HG03571 (cell line): ENCODE data around the gene STK38L.
"Not testable (repeated sequence)": the region's sequence is repeated elsewhere in the genome, so short reads cannot be mapped to it uniquely, and the experiment has no call there.

Source experiments
- ATAC-seq: cut with Tn5 transposase; IDR thresholded peaks from one replicate; pipeline ENCODE4 v1.9.1; 2021; ENCODE audit not compliant: unreplicated experiment

STK38L gene

DNA sequence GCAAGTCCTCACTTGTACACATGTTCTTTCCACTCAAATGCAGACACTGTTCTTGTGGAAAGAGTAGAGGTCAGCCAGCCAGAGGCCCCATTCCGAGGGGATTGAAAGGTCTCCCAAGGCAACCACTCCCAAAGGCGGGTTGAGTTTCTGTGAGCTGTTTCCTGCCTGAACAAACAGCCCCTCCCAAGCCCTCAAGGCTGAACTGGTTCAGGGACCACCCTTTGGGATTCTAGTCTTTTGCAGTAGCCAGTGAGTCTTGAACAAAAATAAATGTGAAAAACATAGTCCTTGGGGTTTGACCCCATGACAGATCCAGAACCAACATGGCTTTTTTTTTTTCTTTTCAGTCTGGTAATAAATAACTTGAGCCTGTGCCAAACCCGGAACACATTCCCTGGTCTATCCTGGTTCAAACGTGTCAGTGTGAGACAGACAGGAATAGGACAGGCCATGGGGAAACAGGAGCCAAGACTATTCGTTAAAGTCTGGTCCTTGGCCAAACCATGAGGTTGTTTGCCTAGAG lies 17.6 kb upstream of the STK38L start:
- no peak for ATAC-seq

DNA sequence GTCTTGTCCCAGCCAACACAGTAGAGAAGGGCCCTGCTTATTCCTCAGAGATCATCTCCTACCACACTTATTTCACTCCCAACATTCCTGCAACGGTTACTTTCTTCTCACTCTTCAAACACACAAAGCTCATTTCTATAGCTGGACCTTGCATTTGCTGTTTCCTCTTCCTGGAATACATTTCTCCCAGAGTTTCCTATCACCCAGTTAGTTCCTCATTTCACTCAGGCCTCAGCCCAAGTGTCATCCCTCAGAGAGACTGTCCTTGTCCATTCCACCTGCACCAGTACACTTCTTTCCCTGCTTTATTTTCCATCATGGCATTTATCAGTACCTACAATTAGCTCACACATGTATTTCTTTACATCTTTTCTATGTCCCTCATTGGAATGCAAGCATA lies 14.7 kb upstream of the STK38L start:
- ATAC-seq, result no peak

DNA sequence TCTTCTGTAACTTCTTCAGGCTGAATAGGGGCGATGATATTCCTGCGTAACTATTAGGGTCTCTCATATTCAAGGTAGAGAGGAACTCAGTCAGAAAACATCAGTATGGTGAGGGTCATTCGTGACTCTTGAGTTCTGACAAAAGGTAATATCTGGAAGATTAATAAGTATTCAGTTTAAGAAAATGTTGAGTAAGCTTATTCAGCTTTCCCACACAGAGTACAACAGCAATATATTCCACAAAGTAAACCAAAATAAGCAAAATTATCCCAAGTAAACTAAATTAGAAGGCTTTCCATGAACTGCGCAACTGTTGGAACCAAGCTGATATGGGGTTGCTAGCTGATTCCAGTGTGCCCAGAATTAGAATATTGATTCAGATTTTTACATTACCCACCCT lies 12.7 kb upstream of the STK38L start:
- ATAC-seq, result not testable (repeated sequence)

DNA sequence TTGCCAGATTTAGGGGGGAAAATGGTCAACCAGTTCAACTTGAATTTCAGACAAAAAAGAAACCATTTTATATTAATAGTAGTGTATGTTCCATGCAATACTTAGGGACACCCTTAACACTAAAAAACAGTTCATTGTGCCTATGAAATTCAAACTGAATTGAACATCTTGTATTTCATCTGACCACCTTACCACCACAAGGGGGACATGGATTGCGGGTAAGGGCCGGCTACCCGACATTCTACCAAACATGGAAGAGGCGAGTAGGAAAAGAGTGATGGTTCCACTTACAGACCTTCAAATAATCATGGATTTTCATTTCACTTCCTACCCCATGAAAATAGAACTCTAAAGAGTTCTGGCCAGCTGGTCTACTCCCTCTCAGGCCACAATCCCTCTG lies 10.3 kb upstream of the STK38L start:
- ATAC-seq, result no peak

DNA sequence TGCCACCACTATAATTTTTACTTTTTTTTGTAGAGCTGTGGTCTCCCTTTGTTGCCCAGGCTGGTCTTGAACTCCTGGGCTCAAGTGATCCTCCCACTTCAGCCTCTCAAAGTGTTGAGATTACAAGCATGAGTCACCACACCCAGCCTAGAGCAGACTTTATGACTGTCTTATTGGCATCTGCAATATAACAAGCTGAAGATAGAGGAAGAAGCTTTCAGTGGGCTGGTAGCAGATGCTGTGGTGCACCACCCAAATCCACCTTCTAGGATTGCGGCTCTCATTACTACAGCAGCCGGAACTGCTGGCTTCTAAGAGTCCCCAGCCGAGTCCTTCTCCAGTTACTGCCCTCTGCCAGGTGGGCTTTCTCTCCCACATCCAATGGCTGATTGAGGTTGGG lies 7.6 kb upstream of the STK38L start:
- no peak for ATAC-seq

DNA sequence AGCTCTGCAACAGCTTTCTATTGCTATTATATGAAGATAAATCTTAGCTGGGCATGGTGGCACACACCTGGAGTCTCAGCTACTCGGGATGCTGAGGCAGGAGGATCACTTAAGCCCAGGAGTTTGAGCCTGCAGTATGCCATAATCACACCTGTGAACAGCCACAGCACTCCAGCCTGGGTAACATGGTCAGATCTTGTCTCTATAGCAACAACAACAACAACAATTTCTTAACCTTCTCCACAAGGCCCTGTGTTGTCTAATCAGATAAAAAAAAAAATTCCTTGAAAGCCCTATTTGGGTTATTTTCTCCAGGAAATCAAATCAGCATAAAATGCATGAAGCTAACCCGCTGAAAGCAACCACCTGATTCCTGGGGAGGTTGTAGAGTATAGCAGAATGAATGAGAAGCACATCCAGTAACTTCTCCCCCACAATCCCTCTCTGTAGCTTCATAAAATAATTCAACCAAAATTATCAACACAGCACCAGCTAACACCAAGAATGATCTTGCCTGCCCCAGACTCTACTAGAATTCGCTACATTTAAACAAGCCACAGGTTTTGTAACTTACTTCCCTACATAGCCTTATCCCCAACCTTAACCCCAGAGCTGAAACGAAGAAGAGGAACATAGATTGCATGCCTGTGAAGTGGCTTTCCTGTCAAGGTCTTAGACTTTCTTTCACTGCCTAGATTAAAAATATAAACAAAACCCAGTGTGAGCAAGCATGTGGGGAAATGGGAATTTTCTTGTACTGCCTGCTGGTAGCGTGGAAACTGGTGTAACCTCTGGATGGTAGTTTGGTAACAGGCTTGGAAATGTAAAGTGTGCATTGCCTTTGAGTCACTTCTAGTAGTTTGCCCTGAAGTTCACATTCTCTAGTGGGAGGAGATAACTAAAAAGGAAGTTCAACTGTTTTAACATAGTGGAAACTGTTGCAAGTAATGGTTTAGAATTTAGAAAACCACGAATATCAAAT lies 6.0 kb upstream of the STK38L start:
- peak; percentile 68 for ATAC-seq

DNA sequence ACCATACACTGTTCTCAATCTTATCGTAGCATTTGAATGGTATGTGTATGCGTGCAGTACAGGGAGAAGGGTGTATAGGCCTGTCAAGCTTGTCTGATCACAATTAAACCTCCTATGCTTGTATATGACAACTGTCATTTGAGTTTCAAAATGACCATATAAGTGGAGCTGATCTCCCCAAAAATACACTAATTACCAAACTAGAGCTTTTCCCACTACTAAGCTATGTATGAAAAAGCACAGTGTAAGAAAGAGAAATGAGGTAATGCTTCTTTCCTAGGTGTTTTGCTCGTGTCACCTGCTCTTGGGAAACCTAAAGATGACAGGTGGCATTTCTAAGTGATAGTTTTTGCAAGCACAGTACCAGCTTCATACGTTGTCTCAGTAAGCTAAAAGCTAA lies 1.1 kb upstream of the STK38L start:
- ATAC-seq, result no peak

DNA sequence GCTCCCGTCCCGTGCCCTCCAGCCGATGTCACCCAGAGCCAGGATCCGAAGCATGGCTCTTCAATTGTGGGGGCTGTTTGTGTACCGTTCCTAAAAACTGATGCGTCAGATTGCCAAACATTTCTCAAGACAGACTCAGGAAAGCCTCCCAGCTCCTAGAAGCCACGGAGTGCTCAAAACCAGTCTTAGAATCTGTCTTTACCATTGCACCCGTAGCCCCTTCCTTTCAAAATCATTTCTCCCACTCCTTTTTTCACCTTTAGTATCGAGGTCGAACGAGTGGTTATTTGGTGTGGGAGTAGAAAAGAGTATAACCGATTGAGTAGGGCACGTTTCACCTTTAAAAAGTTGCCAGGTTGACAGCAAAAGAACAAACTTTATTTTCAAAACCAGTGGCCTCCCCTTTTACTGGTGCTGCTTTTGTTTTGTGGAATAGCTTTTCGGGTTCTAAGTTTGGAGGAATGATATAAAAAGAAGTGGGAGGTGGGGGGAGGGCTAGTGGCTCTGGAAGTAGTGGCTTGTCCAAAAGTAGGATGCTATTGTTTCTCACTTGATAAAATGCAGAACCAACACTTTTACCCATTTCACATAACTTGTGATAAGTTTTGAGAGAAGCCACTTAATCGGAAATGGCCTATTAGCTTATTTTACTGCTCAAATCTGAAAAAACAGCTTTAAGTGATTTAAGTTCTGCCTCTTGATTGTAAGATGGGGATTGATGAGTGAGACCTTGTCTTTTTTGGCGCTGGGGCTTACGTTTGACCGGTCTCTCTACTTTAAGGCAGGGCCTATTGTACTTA lies 803 bp downstream of the STK38L start:
- no peak for ATAC-seq

DNA sequence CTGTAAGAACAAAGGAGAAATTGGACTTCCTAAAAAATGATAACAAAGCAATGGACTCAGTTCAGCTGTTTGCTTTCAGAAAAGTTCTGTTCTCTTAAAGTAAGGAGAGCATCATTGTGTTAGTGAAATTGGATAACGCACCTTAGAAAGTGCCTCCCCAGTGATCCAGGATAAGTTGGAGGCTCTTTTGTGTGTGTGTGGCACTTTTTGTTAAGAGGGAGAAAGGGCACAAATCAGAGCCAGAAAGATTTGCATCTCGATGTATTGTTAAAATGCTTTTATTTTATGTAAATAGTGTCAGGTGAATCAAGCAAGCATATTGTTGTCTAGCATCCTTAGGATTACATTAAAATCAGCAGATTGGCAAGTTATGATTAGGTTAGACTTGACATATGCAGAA lies 2.1 kb downstream of the STK38L start:
- ATAC-seq, result no peak

DNA sequence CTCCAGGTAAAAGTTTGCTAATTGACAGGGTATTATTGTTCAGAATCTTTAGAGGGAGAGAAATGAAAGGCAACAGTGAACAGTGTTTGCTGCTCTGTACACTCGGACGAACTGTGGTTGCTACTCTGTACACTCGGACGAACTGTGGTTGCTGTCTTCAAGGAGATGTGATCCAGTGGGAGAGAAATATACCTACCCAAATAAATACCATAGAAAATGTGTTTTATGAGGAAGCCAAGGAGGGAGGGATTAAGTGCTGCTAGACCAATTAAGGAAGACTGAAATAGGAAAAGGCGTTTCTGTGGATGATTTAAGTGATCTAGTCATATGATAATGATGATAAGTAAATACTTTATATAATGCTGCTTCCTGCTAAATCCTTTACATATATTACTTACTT lies 2.7 kb downstream of the STK38L start:
- ATAC-seq, result no peak

DNA sequence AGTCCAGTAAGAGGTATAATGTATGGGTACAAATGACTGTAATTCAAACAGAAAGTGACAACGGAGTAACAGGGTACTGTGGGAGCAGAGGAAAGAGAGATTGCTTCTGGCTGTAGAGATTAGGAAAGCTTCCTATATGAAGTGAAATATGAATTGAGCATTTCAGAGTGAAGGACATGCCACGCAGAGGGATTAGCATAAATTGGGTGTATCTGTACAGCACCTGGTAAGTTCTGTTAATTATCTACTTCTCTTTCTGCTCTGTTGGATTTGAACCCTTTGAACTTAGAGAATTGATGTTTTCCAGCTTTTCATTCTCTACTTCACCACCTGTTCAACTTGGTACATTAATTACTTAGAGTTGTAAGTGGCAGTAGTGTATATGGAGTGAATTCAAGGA lies 8.8 kb downstream of the STK38L start:
- ATAC-seq, result no peak

DNA sequence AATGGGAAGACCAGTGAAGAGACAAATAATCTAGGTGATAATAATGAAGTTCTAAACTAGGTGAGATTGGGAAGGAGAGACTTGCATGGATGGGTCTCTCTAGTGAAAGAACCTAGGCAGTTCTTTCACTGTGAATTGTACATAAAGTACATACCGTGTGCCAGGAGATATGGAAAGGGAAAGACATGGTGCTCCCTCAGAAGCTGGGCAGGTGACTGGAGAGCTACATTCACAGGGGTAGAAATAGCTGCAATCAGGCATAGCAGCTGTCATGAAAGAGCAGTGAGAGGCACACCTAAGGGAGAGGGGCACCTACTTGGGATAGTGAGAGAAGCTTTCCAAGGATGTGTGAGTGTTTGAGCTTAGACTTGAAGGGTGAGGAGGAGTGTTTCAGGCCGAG lies 9.3 kb downstream of the STK38L start:
- ATAC-seq, result no peak

DNA sequence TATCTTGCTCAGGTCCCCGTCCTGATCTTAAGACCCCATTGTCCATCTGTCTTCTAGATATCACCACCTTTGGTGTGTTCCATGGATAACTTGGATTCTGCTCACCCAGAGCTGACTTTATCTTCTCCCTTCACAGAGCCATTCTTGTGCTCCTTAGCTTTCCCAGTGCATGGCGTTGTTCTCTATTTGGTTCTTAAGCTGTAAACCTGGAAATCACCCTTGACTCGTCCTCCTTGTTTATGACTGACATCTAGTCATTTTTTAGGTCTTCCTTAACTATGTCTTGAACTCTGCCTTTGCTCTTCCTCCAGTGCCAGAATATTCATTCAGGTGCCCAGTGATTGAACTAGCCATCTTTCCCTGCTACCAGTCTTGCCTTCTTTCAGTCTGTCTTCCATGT lies 11.7 kb downstream of the STK38L start:
- no peak for ATAC-seq

DNA sequence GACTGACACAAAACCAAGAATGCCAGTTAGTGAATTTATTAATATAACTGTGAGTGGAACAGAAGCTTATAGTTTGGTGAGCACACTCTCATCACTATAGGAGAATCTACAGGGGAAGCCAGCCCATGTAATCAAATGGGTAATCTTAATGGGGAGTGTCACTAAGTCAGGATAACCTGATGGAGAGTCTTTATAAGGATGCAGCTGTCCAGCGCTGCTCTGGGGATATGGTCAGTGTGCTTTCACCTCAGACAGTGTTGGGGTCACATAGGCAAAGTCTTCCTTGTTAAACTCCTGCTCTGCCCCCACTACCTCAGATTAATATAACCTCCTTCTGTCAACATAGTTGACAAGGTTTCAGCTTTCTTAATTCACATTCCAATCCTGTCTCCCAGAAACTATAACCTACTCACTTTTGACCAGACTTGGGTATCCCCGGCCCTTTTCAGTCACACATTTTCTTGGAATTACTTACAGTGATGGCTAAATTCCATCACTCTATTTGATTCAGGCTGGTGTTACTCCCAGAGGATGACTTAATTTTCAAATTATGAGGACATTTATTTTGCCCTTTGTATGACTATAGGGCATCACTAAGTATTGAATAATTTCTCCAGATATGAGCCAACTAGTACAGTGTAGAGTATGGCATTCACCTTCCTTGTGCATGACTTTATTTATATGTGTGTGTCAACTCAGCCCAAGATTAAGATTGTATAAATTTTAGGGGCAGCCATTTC lies 13.2 kb downstream of the STK38L start:
- no peak for ATAC-seq

DNA sequence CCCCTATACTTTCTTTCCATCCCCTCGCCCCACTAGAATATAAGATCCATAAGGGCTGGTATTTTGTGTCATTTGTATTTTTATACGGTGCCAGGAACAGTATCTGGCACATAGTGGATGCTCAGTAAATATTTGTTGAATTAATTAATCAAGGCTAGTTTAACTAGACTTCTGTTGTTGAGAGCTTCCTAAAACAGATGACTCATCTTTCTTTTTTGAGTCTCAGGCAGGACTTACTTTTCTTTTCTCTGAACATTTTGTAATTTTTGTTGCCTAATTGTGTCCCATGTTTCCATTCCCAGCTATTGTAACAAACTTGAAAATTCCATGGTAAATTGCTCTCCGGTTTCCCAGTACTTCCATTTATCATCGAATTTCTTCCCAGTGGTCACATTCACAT lies 16.7 kb downstream of the STK38L start:
- ATAC-seq, result no peak

DNA sequence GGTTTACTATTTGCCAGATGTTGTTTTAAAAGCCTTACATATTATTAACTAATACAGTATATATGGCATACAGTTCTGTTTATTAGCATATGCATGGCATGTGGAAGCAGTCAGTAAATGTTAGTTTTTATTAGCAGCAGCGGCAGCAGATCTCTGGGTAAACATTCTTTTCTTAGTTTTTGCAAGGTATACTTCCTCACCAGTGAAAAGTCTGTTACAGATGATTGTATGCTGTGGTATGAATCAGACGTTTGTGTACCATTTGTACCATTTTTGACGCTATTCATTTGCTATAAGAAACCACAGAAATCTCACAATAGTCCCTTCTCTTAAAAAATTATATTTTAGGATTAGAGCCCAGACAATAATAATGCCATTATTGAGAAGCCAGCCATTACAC lies 17.8 kb downstream of the STK38L start:
- ATAC-seq, result no peak

DNA sequence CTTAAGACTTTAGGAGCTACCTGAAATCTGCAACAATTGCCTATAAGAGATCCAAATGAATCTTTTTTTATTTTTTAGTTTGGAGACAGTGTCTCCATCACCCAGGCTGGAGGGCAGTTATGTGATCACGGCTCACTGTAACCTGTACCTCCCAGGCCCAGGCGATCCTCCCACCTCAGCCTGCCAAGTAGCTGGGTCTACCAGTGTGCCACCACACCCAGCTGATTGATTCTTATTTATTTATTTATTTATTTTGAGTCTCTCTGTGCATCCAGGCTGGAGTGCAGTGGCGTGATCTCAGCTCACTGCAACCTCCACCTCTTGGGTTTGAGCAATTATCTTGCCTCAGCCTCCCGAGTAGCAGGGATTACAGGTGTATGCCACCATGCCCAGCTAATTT lies 26.1 kb downstream of the STK38L start:
- no peak for ATAC-seq

DNA sequence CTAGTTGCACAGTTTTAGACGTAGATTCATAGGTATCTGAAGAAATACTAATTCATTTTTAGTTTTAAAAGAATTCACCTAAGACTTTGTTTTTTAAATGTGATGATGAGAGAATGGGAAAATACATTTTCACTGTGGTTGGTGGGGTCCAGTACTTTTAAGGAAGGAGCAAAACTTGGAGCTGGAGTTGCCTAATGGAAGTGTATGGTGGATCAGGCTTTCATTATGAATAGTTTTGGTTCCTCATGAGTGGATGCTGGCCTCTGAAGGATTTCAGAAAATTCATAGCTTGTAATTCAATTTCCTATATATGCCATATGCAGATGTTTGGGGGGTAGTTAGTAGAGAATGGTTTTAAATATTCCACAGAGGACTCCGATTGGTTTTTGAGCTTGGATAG lies 27.1 kb downstream of the STK38L start:
- ATAC-seq, result no peak

DNA sequence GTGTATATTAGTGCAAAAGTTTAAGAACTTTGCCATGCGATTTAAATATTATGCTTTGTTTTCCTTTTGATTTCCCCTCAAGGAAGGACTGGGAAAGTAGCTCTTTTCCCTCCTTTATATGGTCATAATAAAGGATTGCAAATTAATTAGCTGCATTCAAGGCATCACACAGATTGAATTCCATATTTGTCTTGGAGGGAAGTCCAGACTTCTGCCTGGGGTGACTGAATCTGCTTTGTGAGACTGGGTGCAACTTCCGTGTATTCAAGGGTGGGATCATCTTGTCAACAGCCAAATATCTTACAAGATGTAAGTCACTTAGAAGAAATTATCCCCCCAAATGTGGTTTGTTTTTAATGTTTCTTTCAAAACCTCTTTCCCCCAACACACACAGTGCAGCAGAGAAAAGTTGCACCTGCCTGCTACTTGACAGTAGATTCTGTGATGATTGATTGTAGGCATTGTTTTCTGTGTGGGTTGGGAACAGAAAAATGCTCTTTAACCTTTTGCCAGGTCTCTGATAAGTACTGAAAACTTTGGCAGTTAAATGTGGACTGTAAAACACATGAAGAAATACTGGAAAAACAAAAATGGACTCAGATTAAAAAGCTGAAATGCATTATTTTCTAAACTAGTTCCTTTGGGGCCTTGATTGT lies 28.4 kb downstream of the STK38L start:
- no peak for ATAC-seq

DNA sequence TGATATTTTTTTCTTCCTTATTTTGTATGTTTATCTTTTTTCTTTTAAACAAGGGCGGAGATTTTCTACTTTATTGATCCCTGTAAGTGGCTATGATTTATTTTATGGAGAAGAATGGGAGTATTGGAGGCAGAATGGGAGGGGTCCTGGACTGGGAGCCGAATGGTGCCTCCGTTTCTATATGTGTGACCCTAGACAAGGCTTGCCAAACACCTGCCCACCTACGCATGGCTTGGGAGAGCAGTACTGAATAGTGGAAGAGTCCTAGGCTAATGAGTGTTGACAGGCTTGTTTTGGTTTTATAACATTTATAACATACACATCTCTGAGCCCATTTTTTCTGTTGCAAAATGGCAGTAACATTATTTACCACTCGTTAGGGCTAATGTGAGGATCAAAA lies 29.0 kb downstream of the STK38L start:
- ATAC-seq, result no peak

DNA sequence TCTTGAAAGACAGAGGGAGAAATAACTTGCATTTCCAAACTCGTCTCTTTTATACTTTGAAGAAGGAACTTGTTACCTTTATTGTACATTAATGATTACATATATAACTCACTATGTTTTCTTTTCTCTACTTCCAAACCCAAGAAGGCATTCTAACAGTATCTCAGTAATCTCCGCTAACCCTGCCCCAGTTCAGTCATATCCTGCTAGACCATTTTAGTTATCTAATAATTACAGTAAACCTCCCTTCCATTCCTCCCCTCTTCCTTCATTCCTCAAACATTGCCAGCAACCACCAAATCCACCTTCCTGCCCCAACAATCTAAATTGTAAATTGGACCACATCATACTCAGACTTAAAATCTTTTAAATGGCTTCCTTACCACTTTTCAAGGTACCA lies 30.6 kb downstream of the STK38L start:
- ATAC-seq, result no peak
